ENCODE results near the gene TSPEAR. TPM values are rescaled to one million over a fixed set of nuclear protein-coding genes. Genes with fewer than 3 reads are reported as not detected.

The TSPEAR gene
- total RNA-seq, 2 donors from 2014 or later, result not detected

DNA sequence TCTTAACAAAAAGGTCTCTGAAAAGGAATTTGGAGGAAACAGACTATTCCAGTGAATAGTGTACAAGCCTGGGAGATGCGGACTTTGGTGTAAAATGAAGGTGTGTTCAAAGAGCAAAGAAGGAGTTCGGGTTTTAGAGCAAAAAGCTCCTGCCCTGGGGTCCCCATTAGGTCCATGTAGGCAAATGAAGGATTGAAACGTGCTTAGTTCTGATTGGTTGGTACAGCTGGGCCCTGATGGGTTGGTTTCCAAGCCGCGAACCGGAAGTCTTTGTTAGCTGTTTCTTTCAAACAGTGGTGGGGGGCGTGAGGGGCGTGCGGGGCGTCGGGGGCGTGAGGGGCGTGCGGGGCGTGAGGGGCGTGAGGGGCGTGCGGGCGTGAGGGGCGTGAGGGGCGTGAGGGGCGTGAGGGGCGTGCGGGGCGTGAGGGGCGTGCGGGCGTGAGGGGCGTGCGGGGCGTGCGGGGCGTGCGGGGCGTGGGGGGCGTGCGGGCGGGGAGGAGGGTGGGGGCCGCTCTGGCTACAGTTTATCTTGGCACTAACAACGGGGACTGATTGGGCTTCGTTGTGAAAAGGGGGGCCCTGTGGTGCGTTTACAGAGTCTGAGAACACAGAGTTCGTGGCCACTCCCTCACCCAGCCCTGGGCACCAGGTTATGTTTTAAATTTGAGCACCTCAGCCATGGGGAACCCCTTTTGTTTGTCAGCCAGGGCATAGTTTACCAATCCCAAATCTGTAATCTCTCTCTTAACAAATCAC is 226.7 kb downstream of the TSPEAR start:
- ATAC-seq (ENCODE audit: insufficient number of reproducible peaks, low FRiP score, low read depth) (no peak), DNase-seq (ENCODE audit: low spot score) (no peak)
- Histone ChIP-seq H3K27ac (no peak overlapping the region), H3K4me3 (no peak overlapping the region), H3K9me3 (no peaks in the 10 kb centered on the region), H3K4me1 (ENCODE audit: control insufficient read depth in 1 of 2, low read depth in 2 of 2) (no peaks in the 10 kb centered on the region), H3K36me3 (no peaks in the 10 kb centered on the region), H3K27me3 (replicated peaks; ENCODE audit: insufficient read depth) (no peaks in the 10 kb centered on the region)
- TF ChIP-seq, protein P1, sequence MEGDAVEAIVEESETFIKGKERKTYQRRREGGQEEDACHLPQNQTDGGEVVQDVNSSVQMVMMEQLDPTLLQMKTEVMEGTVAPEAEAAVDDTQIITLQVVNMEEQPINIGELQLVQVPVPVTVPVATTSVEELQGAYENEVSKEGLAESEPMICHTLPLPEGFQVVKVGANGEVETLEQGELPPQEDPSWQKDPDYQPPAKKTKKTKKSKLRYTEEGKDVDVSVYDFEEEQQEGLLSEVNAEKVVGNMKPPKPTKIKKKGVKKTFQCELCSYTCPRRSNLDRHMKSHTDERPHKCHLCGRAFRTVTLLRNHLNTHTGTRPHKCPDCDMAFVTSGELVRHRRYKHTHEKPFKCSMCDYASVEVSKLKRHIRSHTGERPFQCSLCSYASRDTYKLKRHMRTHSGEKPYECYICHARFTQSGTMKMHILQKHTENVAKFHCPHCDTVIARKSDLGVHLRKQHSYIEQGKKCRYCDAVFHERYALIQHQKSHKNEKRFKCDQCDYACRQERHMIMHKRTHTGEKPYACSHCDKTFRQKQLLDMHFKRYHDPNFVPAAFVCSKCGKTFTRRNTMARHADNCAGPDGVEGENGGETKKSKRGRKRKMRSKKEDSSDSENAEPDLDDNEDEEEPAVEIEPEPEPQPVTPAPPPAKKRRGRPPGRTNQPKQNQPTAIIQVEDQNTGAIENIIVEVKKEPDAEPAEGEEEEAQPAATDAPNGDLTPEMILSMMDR (IDR thresholded peaks at IDR 0.05), result no peak

DNA sequence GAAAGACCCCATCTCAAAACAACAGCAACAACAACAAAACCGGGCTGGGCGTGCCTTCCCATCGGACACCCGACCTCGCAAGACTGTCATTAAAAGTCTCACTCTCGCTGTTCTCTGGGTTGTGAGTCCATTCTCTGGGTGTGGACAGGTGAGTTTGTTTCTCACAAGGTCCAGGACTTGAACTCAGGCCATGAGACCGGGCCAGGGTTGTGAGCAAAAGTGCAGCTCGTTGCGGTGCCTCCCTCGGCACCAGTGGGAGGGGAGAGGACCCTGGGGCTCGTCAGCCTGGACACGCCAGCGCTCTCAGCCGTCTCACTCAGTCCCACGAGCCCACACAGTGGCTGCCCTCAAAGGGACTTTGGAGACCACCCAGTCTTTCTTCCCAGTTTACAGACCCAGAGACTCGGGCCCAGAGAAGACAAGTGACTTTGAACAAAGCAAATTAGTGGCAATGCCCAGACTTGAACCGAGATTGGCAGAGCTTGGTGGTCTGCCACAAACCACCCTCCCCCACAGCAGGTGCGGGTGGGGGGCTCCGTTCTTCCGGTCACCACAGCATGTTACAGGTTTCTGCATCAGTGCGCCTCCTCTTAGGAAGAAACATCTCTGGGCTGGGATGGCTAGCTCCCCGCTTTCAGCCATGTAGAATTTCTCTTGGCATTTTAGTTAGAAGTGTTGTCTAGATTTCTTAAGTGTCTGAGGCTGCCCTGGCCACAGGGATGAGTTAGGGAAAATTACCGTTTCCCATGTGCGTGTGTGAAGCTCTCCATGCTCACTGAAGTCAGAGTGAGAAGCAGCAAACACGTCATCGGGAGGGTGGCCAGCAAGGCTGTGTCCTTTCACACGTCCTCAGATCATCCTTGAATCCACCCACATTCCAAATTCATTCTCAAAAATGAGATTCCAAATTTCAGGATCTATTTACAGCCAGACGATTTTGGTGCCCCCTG is 227.8 kb downstream of the TSPEAR start:
- Histone ChIP-seq H3K27me3 (replicated peaks; ENCODE audit: insufficient read depth) (no peaks in the 10 kb centered on the region), H3K4me3 (no peak overlapping the region), H3K4me1 (ENCODE audit: control insufficient read depth in 1 of 2, low read depth in 2 of 2) (no peaks in the 10 kb centered on the region), H3K27ac (no peak overlapping the region), H3K9me3 (no peaks in the 10 kb centered on the region), H3K36me3 (no peaks in the 10 kb centered on the region)
- ATAC-seq (ENCODE audit: insufficient number of reproducible peaks, low FRiP score, low read depth), result no peak
- TF ChIP-seq, protein P1 (IDR thresholded peaks at IDR 0.05), result no peak
- DNase-seq (ENCODE audit: low spot score), result no peak

DNA sequence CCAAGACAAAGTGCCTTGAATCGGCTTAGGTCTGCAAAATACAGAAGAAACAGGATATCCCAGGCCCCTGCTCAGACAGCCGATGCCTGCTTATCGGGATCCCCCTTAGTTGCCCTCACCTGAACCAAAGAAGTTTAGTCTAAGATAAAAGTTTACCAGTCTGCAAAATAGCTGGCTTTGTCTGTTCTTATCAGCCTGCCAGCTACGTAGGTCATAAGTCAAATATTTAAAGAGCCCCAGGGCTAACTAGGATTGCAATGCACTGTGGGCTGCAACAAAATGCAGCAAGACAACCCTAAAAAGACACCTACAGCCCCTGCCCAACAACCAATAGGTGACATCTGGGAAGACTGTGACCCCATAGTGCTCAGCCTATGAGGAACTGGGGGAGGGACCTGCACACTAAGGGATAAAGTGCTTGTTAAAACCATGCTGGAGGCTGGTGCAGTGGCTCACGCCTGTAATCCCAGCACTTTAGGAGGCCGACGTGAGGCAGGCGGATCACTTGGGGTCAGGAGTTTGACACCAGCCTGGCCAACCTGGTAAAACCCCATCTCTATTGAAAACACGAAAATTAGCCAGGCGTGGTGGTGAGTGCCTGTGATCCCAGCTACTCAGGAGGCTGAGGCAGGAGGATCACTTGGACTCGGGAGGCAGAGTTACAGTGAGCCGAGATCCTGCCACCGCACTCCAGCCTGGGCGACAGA is 228.6 kb downstream of the TSPEAR start:
- Histone ChIP-seq H3K36me3 (no peaks in the 10 kb centered on the region), H3K4me1 (ENCODE audit: control insufficient read depth in 1 of 2, low read depth in 2 of 2) (no peaks in the 10 kb centered on the region), H3K4me3 (no peak overlapping the region), H3K27ac (no peak overlapping the region), H3K9me3 (no peaks in the 10 kb centered on the region), H3K27me3 (replicated peaks; ENCODE audit: insufficient read depth) (no peaks in the 10 kb centered on the region)
- TF ChIP-seq, protein P1 (IDR thresholded peaks at IDR 0.05), result no peak
- ATAC-seq (ENCODE audit: insufficient number of reproducible peaks, low FRiP score, low read depth), result no peak
- DNase-seq (ENCODE audit: low spot score), result no peak

DNA sequence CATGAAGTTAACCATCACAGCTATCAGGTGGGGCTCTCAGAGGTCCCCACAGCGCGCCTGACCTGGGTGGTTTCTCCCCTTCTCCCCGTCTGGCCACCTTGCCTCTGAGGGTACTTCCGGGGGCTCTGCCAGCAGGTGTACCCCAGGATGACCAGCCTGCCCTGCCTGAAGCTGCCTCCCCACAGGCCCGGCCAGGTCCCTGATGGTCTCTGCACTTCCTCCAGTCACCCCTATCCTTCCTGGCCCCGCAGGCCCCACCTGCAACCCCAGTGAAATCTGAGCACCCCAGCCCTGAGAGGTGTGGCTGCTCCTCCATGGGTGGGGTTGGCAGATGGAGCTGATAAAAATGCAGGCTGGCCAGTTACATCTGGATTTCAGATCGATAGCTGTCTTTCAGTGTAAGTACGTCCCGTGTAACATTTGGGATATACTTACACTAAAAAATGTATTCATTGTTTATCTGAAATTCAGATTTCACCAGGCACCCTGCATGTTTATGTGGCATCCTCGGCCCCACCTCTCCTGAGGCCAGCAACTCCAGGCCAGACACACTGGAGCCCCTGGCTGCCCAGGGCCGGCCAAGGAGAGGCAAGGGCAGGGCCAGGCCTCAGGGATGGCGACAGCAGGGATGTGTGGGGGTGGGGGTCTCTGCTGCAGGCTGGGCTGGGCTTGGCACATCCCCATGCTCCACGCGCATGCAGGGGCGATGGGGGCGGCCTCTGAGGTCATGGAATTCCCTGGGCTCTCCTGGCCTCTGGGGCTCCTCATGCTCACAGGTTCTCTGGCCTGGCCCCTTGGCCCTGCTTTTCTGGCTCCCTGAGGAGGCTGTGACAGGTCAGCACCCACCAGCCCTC is 230.9 kb downstream of the TSPEAR start:
- H3K27ac ChIP-seq, result no peak overlapping the region
- TF ChIP-seq, protein P1 (IDR thresholded peaks at IDR 0.05), result no peak
- no peaks in the 10 kb centered on the region for H3K4me1 ChIP-seq (ENCODE audit: control insufficient read depth in 1 of 2, low read depth in 2 of 2)
- no peaks in the 10 kb centered on the region for H3K9me3 ChIP-seq
- DNase-seq (ENCODE audit: low spot score), result no peak
- no peak for ATAC-seq (ENCODE audit: insufficient number of reproducible peaks, low FRiP score, low read depth)
- H3K4me3 ChIP-seq, result no peak overlapping the region
- H3K36me3 ChIP-seq, result no peaks in the 10 kb centered on the region
- no peaks in the 10 kb centered on the region for H3K27me3 ChIP-seq (replicated peaks; ENCODE audit: insufficient read depth)
